HG02885 (cell line): ENCODE measurements around the gene GOLGA2.

ENCODE experiments used
- ATAC-seq: cut with Tn5 transposase; IDR thresholded peaks from one replicate; pipeline ENCODE4 v1.9.1; 2021; ENCODE audit warnings: mild to moderate bottlenecking; ENCODE audit not compliant: unreplicated experiment, poor library complexity

Gene GOLGA2, protein sequence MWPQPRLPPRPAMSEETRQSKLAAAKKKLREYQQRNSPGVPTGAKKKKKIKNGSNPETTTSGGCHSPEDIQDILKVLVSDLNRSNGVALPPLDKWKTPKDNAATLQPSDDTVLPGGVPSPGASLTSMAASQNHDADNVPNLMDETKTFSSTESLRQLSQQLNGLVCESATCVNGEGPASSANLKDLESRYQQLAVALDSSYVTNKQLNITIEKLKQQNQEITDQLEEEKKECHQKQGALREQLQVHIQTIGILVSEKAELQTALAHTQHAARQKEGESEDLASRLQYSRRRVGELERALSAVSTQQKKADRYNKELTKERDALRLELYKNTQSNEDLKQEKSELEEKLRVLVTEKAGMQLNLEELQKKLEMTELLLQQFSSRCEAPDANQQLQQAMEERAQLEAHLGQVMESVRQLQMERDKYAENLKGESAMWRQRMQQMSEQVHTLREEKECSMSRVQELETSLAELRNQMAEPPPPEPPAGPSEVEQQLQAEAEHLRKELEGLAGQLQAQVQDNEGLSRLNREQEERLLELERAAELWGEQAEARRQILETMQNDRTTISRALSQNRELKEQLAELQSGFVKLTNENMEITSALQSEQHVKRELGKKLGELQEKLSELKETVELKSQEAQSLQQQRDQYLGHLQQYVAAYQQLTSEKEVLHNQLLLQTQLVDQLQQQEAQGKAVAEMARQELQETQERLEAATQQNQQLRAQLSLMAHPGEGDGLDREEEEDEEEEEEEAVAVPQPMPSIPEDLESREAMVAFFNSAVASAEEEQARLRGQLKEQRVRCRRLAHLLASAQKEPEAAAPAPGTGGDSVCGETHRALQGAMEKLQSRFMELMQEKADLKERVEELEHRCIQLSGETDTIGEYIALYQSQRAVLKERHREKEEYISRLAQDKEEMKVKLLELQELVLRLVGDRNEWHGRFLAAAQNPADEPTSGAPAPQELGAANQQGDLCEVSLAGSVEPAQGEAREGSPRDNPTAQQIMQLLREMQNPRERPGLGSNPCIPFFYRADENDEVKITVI

DNA sequence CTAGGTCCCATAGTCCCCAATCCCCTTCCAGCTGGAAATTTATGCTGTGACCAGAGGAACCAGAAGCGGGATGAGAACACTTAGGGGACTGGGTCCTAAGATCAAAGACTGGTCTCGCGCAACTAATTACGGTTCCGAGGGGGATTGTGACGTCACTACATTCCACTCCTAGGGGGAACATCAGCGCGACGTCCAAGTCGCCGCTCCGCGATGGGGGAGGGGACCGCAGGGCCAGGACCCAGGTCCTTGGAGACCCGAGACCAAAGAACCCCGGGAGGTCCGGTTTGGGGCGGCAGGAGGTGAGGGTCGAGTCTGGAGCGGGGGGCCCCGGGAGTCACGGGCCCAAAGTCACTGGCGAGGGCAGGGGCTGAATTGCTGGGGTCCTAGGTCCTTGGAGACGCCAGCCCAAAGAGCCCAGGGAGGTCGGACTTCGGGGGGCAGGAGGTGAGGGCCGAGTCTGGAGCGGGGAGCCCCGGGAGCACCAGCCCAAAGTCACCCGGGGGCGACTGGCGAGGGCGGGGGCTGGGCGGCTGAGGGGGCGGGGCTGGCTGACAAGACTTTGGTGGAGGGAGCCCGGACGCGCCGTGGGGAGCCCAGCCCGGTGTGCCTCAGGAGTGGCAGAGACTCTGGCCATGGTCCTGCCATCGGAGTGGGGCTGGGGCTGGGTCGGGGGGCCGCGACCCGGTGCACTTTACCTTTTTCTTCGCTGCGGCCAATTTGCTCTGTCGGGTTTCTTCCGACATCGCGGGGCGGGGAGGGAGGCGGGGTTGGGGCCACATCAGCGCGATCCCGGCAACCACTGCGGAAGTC, at the start of gene GOLGA2:
GOLGA2 (minus strand) TSS at position 810 of the 810 bp plus-strand sequence; CDS start at position 779, 31 bp downstream.
- ATAC-seq: peak; percentile 52

DNA sequence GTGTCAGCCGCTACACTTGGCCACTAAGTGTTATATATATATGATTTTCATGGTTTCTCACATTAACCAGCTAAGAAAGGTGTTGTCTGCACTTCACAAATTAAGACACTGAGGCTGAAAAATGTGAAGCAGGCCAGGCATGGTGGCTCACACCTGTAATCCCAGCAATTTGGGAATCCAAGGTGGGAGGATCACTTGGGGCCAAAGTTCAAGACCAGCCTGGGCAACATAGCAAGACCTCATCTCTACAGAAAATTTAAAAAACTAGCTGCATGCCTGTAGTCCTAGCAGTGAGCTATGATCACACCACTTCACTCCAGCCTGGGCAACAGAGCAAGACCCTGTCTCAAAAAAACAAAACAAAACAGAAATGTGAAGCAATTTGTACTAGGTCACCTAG, 48.6 kb upstream of the GOLGA2 start:
- ATAC-seq: no peak

DNA sequence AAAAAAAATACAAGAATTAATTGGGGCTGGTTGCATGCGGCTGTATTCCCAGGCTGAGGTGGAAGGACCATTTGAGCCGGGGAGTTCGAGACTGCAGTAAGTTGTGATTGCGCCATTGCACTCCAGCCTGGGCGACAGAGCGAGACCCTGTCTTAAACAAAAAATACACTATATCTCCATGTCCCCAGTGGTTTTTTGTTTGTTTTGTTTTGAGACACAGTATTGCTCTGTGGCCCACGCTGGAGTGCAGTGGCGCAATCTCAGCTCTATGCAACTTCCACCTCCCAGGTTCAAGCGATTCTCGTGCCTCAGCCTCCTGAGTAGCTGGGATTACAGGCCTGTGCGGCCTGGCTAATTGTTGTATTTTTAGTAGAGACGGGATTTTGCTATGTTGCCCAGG, 48.0 kb upstream of the GOLGA2 start:
- ATAC-seq: no peak

DNA sequence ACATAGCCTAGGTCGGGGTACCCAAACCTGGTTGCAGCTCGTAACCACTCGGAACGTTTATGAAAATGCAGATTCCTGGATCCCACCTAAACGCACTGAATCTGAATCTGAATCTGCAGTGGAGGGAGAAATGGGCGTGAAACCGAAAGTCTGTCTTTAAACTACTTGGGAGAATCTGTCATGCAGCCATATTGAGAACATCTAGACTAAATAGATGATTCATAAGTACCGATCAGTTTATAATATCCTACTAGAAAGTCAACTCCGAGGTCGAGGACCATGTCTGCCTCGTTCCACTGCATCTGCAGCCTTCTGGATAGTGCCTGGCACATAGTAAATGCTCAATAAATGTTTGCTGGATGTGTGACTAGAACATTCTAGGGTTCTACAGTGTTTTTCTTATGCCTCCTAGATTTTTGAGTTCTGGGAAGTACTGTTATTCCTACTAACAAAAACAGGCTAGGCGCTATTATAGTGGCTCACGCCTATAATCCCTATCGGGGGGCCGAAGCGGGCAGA, 47.5 kb upstream of the GOLGA2 start:
- ATAC-seq: no peak

DNA sequence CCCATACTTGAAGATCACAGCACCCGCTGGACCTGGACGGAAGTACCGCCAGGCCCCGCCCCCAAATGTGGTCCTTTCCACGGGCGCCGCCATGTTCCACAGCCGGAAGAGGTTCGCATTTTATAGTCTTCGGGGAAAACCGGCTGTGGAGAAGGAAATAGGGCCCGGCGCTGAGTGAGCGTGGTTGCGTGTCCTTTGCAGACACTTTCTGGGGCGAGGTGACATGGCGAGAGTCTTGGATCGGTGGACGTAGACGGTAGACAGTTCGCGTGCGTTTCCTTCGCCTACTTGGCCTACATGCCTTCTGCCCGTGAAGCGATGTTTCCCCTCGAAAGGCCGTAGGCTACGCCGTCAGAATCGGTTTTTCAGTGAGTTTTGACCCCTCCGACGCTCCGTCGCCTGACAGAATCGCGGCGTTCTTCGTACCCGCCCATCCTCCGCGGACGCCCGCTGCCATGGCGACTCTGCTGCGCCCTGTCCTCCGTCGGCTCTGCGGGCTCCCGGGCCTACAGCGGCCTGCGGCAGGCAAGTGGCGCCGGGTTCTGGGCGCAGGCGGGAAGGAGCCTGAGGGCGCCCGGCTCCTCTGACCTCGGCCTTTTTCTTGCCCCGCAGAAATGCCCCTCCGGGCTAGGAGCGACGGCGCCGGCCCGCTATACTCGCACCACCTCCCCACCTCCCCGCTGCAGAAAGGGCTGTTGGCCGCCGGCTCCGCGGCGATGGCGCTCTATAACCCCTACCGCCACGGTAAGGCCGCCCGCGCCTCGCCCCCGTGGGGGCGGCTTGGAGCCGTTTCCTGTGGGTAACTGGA, 46.8 kb upstream of the GOLGA2 start, which contains the start of the genes COQ4 and TRUB2:
COQ4 (plus strand) TSS at position 436 of the 808 bp plus-strand sequence; CDS start at position 456, 20 bp downstream.
TRUB2 (minus strand) TSS at position 44 of the 808 bp plus-strand sequence; CDS start at position 5, 39 bp downstream.
- peak; percentile 79 for ATAC-seq

DNA sequence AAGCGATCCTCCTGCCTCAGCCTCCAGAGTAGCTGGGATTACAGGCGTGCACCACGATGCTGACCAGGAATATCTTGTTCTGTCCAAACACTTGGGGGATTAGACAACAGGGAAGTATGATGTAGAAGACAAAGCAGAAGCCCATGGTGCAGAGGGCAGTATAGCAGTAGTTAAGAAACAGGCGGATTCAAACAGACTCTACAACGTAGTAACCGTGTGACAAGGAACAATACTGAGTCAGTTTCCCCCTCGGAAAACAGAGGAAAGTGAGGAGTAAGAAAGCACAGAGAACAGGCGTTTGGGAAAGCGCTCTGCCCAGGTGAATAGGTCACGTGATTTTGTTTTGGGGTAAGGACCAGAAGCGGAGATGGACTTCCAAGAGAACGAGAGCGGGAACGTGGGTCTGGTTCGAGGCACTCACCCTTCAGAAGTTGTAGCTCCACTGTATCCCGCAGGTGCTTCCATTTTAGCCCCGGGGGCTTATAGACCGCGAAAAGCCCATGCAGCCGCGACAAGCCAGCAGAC, 46.1 kb upstream of the GOLGA2 start:
- ATAC-seq: peak; percentile 22

DNA sequence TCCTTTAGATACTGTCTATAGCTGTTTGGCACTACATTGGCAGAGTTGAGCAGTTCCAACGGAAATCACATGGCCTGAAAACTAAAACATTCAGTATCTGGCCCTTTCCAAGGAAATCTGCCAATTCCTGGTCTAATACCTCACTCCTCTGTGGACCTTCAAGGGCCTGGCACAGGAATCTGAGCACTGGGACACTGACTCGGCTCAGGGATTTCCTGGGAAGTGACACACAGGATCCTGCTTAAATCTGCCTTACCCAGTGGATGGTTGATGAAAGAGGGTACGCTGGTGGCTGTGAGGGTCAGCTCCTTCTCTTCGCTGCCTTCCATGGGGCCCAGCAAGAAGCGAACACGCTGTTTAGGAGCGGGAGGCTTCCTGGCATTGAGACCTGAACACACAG, 45.5 kb upstream of the GOLGA2 start:
- no peak for ATAC-seq

DNA sequence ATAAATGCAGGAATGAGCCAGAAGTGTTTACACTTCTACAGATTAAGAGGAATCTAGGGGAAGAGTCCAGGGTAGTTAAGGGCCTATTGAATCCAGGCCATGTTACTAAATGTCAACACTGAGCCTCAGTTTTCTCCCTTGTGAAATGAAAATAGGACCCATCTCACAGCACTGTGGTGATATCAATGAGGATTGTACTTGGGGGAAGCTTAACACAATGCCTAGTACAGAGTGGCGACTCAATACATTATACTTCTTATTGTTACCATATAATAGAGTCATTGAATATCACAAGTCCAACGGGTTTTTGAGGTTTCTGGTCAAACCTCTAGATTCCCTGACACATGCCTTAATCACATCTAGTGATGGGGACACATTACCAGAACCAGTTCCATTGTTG, 41.8 kb upstream of the GOLGA2 start:
- no peak for ATAC-seq

DNA sequence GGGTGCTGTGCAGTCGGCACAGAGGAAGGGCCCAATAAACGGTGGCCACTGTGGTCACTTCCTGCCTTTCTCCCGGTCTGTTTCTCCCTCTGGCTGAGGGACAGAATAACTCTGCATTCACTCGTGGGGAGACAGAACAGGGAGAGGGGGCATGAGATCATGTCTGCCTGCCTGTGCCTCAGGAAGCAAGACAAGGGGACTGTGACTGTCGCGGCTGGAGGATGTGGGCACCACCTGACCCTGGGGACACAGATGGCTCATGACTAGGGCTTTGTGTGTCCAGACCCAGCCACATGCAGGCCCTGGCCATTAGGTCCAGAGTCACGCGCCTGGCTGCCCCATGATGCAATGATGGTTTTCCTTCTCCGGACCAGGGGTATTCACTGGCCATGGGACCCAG, 40.6 kb upstream of the GOLGA2 start:
- no peak for ATAC-seq

DNA sequence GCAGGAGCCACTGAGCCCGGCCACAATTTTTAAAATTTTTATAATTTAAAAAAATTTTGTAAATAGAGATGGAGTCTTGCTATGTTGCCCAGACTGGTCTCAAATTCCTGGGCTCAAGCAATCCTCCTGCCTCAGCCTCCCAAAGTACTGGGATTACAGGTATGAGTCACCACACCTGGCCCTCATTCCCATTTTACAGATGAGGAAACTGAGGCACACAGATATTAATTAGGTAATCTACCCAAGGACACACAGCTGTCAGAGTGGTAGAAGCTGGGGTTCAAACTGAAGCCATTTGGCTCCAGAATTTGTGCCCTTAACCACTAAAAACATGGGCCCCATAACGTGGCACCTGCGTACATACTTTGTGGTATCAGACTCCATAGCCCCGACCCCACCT, 38.9 kb upstream of the GOLGA2 start:
- ATAC-seq: no peak

DNA sequence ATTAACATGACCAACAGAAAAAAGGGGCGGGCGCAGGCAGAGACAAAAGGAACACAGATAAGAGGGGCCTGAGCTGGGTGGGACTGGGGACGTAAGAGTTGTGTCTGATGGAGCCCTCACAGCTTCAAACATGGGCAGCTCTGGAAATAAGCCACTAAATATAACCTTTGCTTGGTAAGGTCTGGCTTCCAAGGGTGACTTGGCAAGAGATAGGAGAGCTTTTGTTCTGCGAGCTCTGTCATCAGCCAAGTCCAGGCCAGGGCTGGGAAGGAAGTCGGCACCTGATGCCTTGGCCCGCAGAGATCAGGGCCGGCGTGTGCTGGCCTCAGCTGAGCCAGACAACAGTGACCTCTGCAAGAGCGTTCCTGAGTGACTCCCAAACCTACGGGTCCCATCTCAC, 34.7 kb upstream of the GOLGA2 start:
- ATAC-seq: no peak

DNA sequence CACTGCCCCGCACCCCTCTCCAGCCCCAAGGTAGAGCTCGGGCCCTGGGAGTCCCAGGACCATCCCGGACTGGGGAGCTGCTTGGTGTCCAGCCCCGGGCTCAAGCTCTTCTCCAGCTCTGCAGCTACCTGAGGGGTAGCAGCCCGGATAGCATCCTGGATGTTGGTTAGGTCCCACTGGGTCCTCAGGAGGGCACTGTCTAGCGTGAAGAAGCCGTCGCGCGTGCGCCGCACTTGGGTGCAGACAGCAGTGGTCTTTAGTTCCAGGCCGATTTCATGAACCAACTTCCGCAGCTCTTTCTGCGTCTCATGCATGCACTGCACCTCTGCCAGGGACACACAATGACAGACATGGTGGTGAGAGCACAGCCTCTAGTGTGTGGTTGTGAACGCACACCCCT, 33.7 kb upstream of the GOLGA2 start:
- no peak for ATAC-seq

DNA sequence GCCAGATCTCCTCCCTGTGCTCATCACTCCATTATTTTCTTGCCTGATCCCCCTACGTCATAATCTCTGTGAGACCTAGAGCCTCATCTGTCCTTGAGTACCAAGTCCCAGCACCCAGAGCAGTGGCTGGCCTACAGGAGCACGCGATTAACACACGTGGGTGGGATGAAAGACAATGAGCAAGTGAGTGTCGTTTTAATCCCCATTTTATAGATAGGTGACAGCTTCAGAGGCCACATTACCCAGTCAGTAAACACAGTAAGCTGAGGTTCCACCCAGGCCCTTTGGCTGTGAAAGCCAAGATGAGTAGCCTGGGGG, 29.1 kb upstream of the GOLGA2 start:
- ATAC-seq: no peak

DNA sequence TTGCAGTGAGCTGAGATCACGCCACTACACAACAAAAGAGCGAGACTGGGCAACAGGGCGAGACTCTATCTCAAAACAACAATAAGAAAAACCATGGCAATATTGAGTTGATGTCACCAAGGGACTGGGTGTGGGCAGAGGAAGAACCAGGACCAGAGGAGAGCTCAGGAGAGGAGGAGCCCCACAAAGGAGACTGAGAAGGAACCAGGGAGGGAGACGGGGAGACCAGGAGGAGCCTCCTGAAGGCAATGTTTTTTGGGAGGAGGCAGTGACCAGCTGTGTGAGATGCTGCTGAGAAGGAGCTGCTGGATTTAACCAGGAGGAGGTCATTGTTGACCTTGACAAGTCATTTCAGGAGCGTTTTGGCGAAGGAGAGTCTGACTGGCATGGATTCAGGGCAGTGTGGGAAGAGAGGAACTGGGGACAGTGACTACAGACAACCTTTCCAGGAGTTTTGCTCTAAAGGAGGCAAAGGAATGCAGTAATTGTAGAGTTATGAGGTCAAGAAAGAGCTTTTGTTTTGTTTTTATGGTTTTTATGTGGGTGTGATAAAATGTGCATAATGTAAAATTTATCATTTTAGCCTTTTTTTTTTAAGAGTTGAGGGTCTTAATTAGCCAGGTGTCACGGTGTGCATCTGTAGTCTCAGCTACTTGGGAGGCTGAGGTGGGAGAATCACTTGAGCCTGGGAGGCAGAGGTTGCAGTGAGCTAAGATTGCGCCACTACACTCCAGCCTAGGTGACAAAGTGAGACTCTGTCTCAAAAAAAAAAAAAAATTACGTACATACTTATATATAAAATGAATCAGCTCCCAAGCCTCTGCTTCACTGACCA, 28.5 kb upstream of the GOLGA2 start:
- no peak for ATAC-seq

DNA sequence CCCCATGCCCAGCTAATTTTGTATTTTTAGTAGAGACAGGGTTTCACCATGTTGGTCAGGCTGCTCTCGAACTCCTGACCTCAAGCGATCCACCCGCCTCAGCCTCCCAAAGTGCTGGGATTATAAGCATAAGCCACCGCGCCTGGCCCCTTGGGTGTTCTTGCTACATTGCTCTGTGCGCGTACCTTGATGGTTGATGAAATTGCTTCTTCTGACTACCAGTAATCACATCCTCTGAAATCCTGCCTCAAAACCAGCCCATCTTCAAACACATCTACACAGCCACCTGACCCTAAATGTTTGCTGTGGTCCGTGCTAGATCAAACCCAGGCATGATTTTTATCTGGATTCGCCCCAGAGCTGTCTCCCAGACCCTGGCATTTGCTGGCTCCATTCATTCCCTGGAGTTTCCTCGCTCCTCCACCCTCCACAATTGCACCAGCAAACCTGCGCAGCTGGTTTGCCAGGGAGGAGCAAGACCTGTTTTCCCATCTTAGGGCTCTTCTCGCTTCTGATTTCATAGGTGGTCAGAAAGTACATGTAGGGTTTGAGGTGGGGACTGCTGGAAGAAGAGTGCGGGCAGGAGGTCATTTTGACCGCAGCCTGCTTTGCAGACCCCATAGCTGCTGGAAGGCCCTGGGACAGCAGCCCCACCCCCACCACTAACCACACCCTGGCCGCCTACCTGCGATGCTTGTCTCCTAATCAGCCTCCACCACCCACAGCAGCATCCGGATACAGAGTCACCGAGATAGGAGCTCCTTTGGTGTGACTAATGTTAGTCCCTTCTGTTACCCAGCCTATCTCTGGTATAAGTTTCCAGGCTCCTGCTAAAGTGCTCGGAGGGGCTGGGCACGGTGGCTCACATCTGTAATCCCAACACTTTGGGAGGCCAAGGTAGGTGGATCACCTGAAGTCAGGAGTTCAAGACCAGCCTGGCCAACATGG, 23.0 kb upstream of the GOLGA2 start:
- no peak for ATAC-seq

DNA sequence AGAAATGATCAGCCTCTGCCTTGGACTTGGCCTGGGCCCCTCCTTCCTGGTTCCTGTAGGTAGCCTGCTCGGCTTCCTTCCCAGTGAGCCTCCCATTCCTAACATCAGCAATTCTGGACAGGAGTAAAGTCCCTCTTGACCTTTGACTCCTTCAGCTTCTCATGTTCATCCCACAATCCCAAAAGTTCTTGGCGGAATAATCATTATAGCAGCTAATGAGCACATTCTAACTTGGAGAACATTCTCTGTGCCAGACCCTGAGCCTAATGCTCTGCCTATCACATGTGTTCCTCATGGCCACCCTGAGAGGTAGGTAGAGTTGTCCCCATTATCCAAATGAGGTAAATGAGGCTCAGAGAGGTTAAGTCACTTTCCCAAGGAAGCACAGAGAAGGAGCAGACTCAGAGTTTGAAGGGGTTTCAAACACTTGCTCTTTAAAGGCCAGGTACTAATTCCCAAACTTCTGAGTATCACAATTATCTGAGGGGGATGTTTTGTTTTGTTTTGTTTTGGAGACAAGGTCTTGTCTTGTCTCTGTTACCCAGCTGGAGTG, 21.5 kb upstream of the GOLGA2 start:
- no peak for ATAC-seq
